GM10248 (cell line): ENCODE results near the gene NEURL1.

ENCODE experiments used
- CTCF ChIA-PET: fragments of 300-600 bp; sonication (Branson Sonifier 250); formaldehyde crosslinking; extraction: SDS; loops from one replicate; lab custom pipeline; 2021; ENCODE audit warnings: antibody characterized with exemption; lab: Yijun Ruan, JAX
- POLR2A ChIA-PET: fragments of 350-650 bp; sonication (Branson Sonifier 250); formaldehyde crosslinking; extraction: SDS; loops from one replicate; lab custom pipeline; 2020; ENCODE audit warnings: antibody characterized with exemption; lab: Yijun Ruan, JAX
- DNase-seq: peaks from one replicate; pipeline ENCODE4 v3.0.0; 2012; ENCODE audit errors: extremely low spot score
- TF ChIP-seq, protein P1 (sequence below): IDR thresholded peaks from 2 replicates; pipeline ENCODE4 v1.5.1; 2012; ENCODE audit warnings: mild to moderate bottlenecking, low read depth; ENCODE audit errors: extremely low read depth, missing control alignments, control extremely low read depth

The NEURL1 gene

DNA sequence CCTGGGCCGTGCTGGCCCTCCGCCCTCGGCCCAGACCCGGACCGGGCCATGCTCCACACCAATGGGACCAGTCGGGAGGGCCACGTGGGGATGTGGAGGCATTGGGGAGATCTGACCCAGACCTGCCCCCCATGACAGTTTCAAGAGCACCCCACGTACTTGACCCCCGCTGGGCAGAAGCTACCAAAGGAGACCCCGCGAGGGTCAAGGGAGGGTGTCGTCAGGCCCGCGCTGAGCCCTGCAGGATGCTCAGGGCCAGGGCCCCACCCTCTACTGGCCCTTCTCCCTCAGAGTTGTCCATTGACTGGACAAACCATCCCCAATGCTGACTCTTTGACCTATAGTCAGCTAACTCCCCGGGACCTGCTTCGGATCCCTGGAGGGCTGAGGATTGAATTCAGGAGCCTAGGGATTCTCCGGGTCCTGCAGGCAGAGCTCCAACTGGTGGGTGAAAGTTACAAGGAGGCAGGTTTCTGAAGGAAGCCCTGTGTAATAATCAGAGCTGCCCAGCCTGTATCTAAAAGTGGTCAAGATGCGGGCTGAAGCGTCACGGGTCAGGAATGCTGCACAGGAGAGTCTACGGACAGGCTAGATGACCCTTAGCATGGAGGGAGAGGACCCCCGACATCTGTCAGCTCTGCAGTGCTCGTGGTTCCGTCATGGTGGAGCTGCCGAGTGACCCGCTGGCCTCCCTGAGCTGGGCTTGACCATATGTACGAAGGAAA is 40.8 kb upstream of the NEURL1 start:
- ChIA-PET POLR2A (interaction anchor here (0.6 kb wide), 1 partner anchor 668 kb away, joined by 4 read pairs; no protein-coding TSS in a partner anchor), CTCF (interaction anchor here (1.0 to 6.3 kb wide), 12 partner anchors 10 to 60 kb away, joined by 3 to 42 read pairs (median 4); partner anchors contain the start of gene NEURL1)
- no peak for DNase-seq
- TF ChIP-seq, protein P1, sequence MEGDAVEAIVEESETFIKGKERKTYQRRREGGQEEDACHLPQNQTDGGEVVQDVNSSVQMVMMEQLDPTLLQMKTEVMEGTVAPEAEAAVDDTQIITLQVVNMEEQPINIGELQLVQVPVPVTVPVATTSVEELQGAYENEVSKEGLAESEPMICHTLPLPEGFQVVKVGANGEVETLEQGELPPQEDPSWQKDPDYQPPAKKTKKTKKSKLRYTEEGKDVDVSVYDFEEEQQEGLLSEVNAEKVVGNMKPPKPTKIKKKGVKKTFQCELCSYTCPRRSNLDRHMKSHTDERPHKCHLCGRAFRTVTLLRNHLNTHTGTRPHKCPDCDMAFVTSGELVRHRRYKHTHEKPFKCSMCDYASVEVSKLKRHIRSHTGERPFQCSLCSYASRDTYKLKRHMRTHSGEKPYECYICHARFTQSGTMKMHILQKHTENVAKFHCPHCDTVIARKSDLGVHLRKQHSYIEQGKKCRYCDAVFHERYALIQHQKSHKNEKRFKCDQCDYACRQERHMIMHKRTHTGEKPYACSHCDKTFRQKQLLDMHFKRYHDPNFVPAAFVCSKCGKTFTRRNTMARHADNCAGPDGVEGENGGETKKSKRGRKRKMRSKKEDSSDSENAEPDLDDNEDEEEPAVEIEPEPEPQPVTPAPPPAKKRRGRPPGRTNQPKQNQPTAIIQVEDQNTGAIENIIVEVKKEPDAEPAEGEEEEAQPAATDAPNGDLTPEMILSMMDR, result no peak

DNA sequence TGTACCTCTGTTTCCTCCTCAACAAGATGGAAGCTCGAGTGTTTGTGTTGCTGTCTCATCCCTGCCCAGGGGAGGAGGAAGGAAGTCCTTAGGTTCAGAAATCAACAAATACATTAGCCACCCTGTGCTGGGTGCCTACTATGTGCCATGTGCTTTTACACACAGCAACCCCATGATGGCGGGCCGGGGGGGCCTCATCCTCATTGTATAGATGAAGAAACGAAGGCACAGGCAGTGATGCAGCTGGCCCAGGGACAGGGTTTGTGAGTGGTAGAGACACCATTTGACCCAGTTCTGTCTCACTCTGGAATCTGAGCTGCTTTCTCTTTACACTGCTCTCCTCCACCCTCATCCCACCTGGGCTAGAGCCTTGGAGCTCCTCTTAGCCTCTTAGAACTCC is 39.5 kb upstream of the NEURL1 start:
- ChIA-PET CTCF (interaction anchor here (1.0 to 6.3 kb wide), 7 partner anchors 12 to 110 kb away, joined by 3 to 30 read pairs (median 7); partner anchors contain the start of gene NEURL1), POLR2A (no interaction called here)
- DNase-seq, result no peak
- TF ChIP-seq, protein P1, result no peak

- no peak for DNase-seq
- TF ChIP-seq, protein P1, result no peak
- ChIA-PET CTCF (interaction anchor here (1.1 to 1.7 kb wide), 4 partner anchors 10 to 30 kb away, joined by 3 to 7 read pairs (median 6); no protein-coding TSS in a partner anchor), POLR2A (no interaction called here)
Measured at GRCh38 chr10:103455235-103455634, 38.3 kb upstream of the NEURL1 start.

GRCh38 chr10:103456074-103456660 is 37.3 kb upstream of the NEURL1 start:
- ChIA-PET CTCF (interaction anchor here (1.1 to 1.6 kb wide), 3 partner anchors 20 to 29 kb away, joined by 3 to 7 read pairs (median 5); no protein-coding TSS in a partner anchor), POLR2A (no interaction called here)
- TF ChIP-seq, protein P1, result no peak
- no peak for DNase-seq

DNA sequence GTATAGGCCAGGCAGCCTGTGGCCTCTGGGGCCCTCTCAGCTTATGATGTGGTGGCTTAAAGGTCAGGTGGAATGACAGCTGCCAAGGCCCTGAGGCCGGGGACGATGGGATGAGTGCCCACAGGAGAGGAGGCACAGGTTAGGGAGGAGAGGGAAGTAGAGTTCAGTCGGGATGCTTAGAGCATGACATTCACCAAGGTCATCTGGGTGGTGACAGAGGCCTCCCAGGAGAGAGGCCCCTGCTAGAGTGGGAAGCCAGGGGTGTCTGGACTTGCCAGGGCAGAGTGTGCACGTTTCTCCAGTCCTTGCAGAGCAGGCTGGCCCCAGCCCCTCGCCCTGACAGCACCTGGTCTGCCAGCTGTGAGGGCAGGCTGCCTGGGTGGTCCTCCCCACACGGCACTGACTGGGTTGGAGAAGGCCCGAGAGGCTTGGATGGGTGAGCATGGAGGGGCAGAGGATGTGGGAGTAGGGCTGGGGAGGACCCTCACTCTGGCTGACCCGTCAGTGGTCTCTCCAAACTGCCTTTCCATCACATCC is 36.3 kb upstream of the NEURL1 start:
- POLR2A ChIA-PET, result no interaction called here

More for the DNA sequence above, 36.3 kb upstream of the NEURL1 start:
- TF ChIP-seq, protein P1, result no peak
- CTCF ChIA-PET, result interaction anchor here (0.9 kb wide), 3 partner anchors 8 to 28 kb away, joined by 3 to 4 read pairs (median 3); no protein-coding TSS in a partner anchor
- DNase-seq, result no peak
